Smooth muscle cell (in vitro differentiated cells): ENCODE measurements around the gene SLC52A1. TPM values are rescaled to one million over a fixed set of nuclear protein-coding genes. Genes with fewer than 3 reads are reported as not detected.
A peak's percentile ranks its signal among the peaks of the same experiment; 100 is the strongest.

Experiments
- DNase-seq: peaks from one replicate; lab custom pipeline; 2025; ENCODE audit not compliant: unreplicated experiment; lab: John Stamatoyannopoulos, UW
- H2AFZ ChIP-seq: fragments of 200-600 bp; sonication (generic); 2 replicates; pipeline ENCODE4 v1.6.0; 2016; ENCODE audit warnings: antibody characterized with exemption, low read depth, mild to moderate bottlenecking
- H3F3A ChIP-seq: fragments of 200-600 bp; sonication (generic); 2 replicates; pipeline ENCODE4 v1.6.0; 2017; ENCODE audit warnings: antibody characterized with exemption, low read depth
- H3K27ac ChIP-seq: fragments of 200-600 bp; sonication (generic); 2 replicates; pipeline ENCODE4 v1.5.1; 2016; ENCODE audit warnings: low read depth, mild to moderate bottlenecking
- H3K27me3 ChIP-seq: fragments of 200-600 bp; sonication (generic); 2 replicates; pipeline ENCODE4 v1.6.1; 2016; ENCODE audit warnings: low read depth, mild to moderate bottlenecking
- H3K36me3 ChIP-seq: fragments of 200-600 bp; sonication (generic); 2 replicates; pipeline ENCODE4 v1.5.1; 2016; ENCODE audit warnings: low read depth
- H3K4me1 ChIP-seq: fragments of 200-600 bp; sonication (generic); 2 replicates; pipeline ENCODE4 v1.5.1; 2016; ENCODE audit warnings: low read depth
- H3K4me2 ChIP-seq: fragments of 200-600 bp; sonication (generic); 2 replicates; pipeline ENCODE4 v1.6.0; 2016; ENCODE audit warnings: mild to moderate bottlenecking
- H3K4me3 ChIP-seq: fragments of 200-600 bp; sonication (generic); 2 replicates; pipeline ENCODE4 v1.5.1; 2016; ENCODE audit warnings: mild to moderate bottlenecking
- H3K79me2 ChIP-seq: fragments of 200-600 bp; sonication (generic); 2 replicates; pipeline ENCODE4 v1.6.0; 2016; ENCODE audit warnings: low read depth, mild to moderate bottlenecking
- H3K9ac ChIP-seq: fragments of 200-600 bp; sonication (generic); 2 replicates; pipeline ENCODE4 v1.6.0; 2016; ENCODE audit warnings: low read depth
- H3K9me3 ChIP-seq: fragments of 200-600 bp; sonication (generic); replicated peaks from 2 replicates; pipeline ENCODE4 v1.5.1; 2016; ENCODE audit warnings: low read depth
- H4K20me1 ChIP-seq: fragments of 200-600 bp; sonication (generic); 2 replicates; pipeline ENCODE4 v1.6.0; 2016; ENCODE audit warnings: low read depth
- CTCF ChIP-seq: fragments of 200-600 bp; sonication (generic); IDR thresholded peaks from 2 replicates; pipeline ENCODE4 v1.5.1; 2017; ENCODE audit warnings: borderline replicate concordance, mild to moderate bottlenecking, antibody characterized with exemption; ENCODE audit not compliant: insufficient read depth, poor library complexity, severe bottlenecking
- WGBS: methylation state at CpG from one replicate; pipeline ENCODE4 v1.1.7; 2016; ENCODE audit warnings: low lambda C conversion rate; 5-methylcytosine and 5-hydroxymethylcytosine counted together
- polyA plus RNA-seq: library from polyadenylated mRNA; unstranded; fragments of >200 nt; fragmentation: Nextera tagmentation; extraction: Ambion mirVana; gene quantifications from 2 replicates; pipeline ENCODE4 v1.2.1, GENCODE V29; 2016
- total RNA-seq: library from RNA; depleted of rRNA; stranded (reverse); fragments of >200 nt; gene quantifications from 2 replicates; pipeline ENCODE4 v1.2.3, GENCODE V29; 2014

SLC52A1 gene
- total and polyA plus RNA-seq, 2 experiments from 2014 or later, result 0.31 to 1.7 TPM

GRCh38 chr17:4986403-4986802 lies 48.8 kb downstream of the SLC52A1 start:
- peak overlapping the region; percentile 2 for H3K27ac ChIP-seq
- no peak for DNase-seq
- H2AFZ ChIP-seq, result peak overlapping the region; percentile 97

More at GRCh38 chr17:4986403-4986802, 48.8 kb downstream of the SLC52A1 start:
- no peaks in the 10 kb centered on the region for H4K20me1 ChIP-seq
- TF ChIP-seq CTCF, result no peak
- peaks cover 8% of the 10 kb centered on the region for H3K4me1 ChIP-seq
- H3K4me2 ChIP-seq, result peak overlapping the region; percentile 89
- no peak overlapping the region for H3K9ac ChIP-seq
- peak overlapping the region; percentile 91 for H3K4me3 ChIP-seq
- no peaks in the 10 kb centered on the region for H3F3A ChIP-seq
- H3K36me3 ChIP-seq, result no peaks in the 10 kb centered on the region
- no peaks in the 10 kb centered on the region for H3K79me2 ChIP-seq
- no peaks in the 10 kb centered on the region for H3K9me3 ChIP-seq
- WGBS, result 72% methylated on average over 5 of the region's 5 CpGs
- H3K27me3 ChIP-seq, result no peaks in the 10 kb centered on the region

Other genes with a start within 250 kb of the SLC52A1 start
- not detected in 2 replicates for gene VMO1, start 249.1 kb downstream of the SLC52A1 start, total RNA-seq
- 0.44 and 0.94 TPM in 2 replicates for gene VMO1, start 249.1 kb downstream of the SLC52A1 start, polyA plus RNA-seq
- gene GLTPD2, start 246.5 kb downstream of the SLC52A1 start, total RNA-seq, result not detected in 2 replicates
- gene GLTPD2, start 246.5 kb downstream of the SLC52A1 start, polyA plus RNA-seq, result 0.82 and 0.89 TPM in 2 replicates
- 139 and 162 TPM in 2 replicates for gene PSMB6, start 239.3 kb downstream of the SLC52A1 start, total RNA-seq
- 434 and 438 TPM in 2 replicates for gene PSMB6, start 239.3 kb downstream of the SLC52A1 start, polyA plus RNA-seq
- 19.9 and 20.3 TPM in 2 replicates for gene PLD2, start 228.3 kb downstream of the SLC52A1 start, total RNA-seq
- gene PLD2, start 228.3 kb downstream of the SLC52A1 start, polyA plus RNA-seq, result 9.9 and 26.4 TPM in 2 replicates
- gene MINK1, start 202.1 kb downstream of the SLC52A1 start, total RNA-seq, result 25.3 and 26.6 TPM in 2 replicates
- 26.8 and 40.3 TPM in 2 replicates for gene MINK1, start 202.1 kb downstream of the SLC52A1 start, polyA plus RNA-seq
- gene C17orf107, start 135.9 kb downstream of the SLC52A1 start, total RNA-seq, result 5.0 and 9.9 TPM in 2 replicates
- gene C17orf107, start 135.9 kb downstream of the SLC52A1 start, polyA plus RNA-seq, result 10.7 and 14.1 TPM in 2 replicates
- gene CHRNE, start 132.3 kb downstream of the SLC52A1 start, total RNA-seq, result 1.7 and 4.3 TPM in 2 replicates
- 0.83 and 2.7 TPM in 2 replicates for gene CHRNE, start 132.3 kb downstream of the SLC52A1 start, polyA plus RNA-seq
- gene GP1BA, start 103.1 kb downstream of the SLC52A1 start, total RNA-seq, result not detected in 2 replicates
- 0.07 and 0.41 TPM in 2 replicates for gene GP1BA, start 103.1 kb downstream of the SLC52A1 start, polyA plus RNA-seq
- gene SLC25A11, start 95.4 kb downstream of the SLC52A1 start, total RNA-seq, result 29.9 and 39.3 TPM in 2 replicates
- 64.9 and 67.5 TPM in 2 replicates for gene SLC25A11, start 95.4 kb downstream of the SLC52A1 start, polyA plus RNA-seq
- gene RNF167, start 95.2 kb downstream of the SLC52A1 start, total RNA-seq, result 23.7 and 39.6 TPM in 2 replicates
- 59.4 and 61.6 TPM in 2 replicates for gene RNF167, start 95.2 kb downstream of the SLC52A1 start, polyA plus RNA-seq
- gene PFN1, start 86.9 kb downstream of the SLC52A1 start, total RNA-seq, result 681 and 838 TPM in 2 replicates
- 1,482 and 1,485 TPM in 2 replicates for gene PFN1, start 86.9 kb downstream of the SLC52A1 start, polyA plus RNA-seq
- gene ENO3, start 84.3 kb downstream of the SLC52A1 start, total RNA-seq, result 2.4 and 5.9 TPM in 2 replicates
- 13.1 and 14.5 TPM in 2 replicates for gene ENO3, start 84.3 kb downstream of the SLC52A1 start, polyA plus RNA-seq
- gene SPAG7, start 67.6 kb downstream of the SLC52A1 start, total RNA-seq, result 59.8 and 70.7 TPM in 2 replicates
- 187 and 192 TPM in 2 replicates for gene SPAG7, start 67.6 kb downstream of the SLC52A1 start, polyA plus RNA-seq
- 5.1 and 11.8 TPM in 2 replicates for gene CAMTA2, start 47.8 kb downstream of the SLC52A1 start, total RNA-seq
- gene CAMTA2, start 47.8 kb downstream of the SLC52A1 start, polyA plus RNA-seq, result 26.2 and 33.0 TPM in 2 replicates
- gene INCA1, start 37.9 kb downstream of the SLC52A1 start, total RNA-seq, result 0.36 TPM in 1 of 2 replicates, not detected in the other
- gene INCA1, start 37.9 kb downstream of the SLC52A1 start, polyA plus RNA-seq, result 1.4 TPM in 2 replicates
- 20.9 and 22.3 TPM in 2 replicates for gene KIF1C, start 37.5 kb downstream of the SLC52A1 start, total RNA-seq
- 36.2 and 52.3 TPM in 2 replicates for gene KIF1C, start 37.5 kb downstream of the SLC52A1 start, polyA plus RNA-seq
- gene ZFP3, start 43.0 kb upstream of the SLC52A1 start, total RNA-seq, result 0.22 and 0.27 TPM in 2 replicates
- gene ZFP3, start 43.0 kb upstream of the SLC52A1 start, polyA plus RNA-seq, result 0.13 and 0.56 TPM in 2 replicates
- gene ZNF232, start 76.5 kb upstream of the SLC52A1 start, total RNA-seq, result 11.2 and 12.5 TPM in 2 replicates
- 12.8 and 13.0 TPM in 2 replicates for gene ZNF232, start 76.5 kb upstream of the SLC52A1 start, polyA plus RNA-seq
- 0.09 TPM in 1 of 2 replicates, not detected in the other for gene USP6, start 80.6 kb upstream of the SLC52A1 start, total RNA-seq
- 0.08 and 0.09 TPM in 2 replicates for gene USP6, start 80.6 kb upstream of the SLC52A1 start, polyA plus RNA-seq
- 2.7 and 7.2 TPM in 2 replicates for gene ZNF594, start 156.4 kb upstream of the SLC52A1 start, total RNA-seq
- 1.00 and 2.8 TPM in 2 replicates for gene ZNF594, start 156.4 kb upstream of the SLC52A1 start, polyA plus RNA-seq
- gene SCIMP, start 199.4 kb upstream of the SLC52A1 start, total RNA-seq, result not detected in 2 replicates
- 0.07 TPM in 1 of 2 replicates, not detected in the other for gene SCIMP, start 199.4 kb upstream of the SLC52A1 start, polyA plus RNA-seq
- 25.3 and 30.2 TPM in 2 replicates for gene RABEP1, start 246.9 kb upstream of the SLC52A1 start, total RNA-seq
- 26.5 and 41.4 TPM in 2 replicates for gene RABEP1, start 246.9 kb upstream of the SLC52A1 start, polyA plus RNA-seq